GM12872 (cell line): ENCODE data around the gene TLE1.

ENCODE experiments used
- CTCF ChIP-seq: IDR thresholded peaks from 3 replicates; pipeline ENCODE4 v1.5.1; 2011; ENCODE audit warnings: low read depth, mild to moderate bottlenecking, low read length, moderate library complexity; ENCODE audit not compliant: insufficient read depth

Gene TLE1

GRCh38 chr9:81690251-81690851, 1.0 kb upstream of the TLE1 start:
- TF ChIP-seq CTCF = no peak

GRCh38 chr9:81687521-81688261, 1.7 kb downstream of the TLE1 start:
- TF ChIP-seq CTCF = no peak

- no peak for TF ChIP-seq CTCF
Measured at GRCh38 chr9:81686614-81687520, 2.5 kb downstream of the TLE1 start.

- no peak for TF ChIP-seq CTCF
Measured at GRCh38 chr9:81685763-81686613, 3.4 kb downstream of the TLE1 start.

- TF ChIP-seq CTCF = no peak
Measured at GRCh38 chr9:81684635-81685034, 4.7 kb downstream of the TLE1 start.

- TF ChIP-seq CTCF = no peak
Measured at GRCh38 chr9:81683704-81684103, 5.6 kb downstream of the TLE1 start.
